ENCODE measurements around the gene STXBP6. TPM values are rescaled to one million over a fixed set of nuclear protein-coding genes. Genes with fewer than 3 reads are reported as not detected.

Gene STXBP6
- total RNA-seq, 1 donor from 2014 or later: 11.0 TPM

DNA sequence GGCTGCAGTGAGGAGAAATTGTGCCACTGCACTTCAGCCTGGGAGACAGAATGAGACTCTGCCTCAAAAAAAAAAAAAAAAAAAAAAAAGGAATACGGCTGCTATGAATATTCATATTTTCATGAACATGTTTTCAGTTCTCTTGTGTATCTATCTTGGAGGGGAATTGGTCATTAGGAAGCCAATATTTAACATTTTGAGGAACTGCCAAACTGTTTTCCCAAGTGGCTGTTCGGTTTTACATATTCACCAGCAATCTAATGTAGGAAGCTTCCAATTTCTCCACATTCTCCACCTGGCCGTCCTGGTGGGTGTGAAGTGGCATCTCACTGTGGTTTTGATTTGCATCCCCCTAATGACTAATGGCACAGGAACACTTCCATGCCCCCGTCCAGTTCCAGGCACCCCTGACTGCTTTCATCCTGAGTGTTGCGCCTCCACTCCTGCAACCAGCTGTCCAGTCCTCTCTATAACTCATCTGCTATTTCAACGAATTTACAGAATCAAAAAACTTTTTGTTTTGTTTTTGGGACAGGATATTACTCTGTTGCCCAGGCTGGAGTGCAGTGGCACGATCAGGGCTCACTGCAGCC lies 5.7 kb downstream of the STXBP6 start:
- no peaks in the 10 kb centered on the region for H3F3A ChIP-seq (ENCODE audit: low read depth)
- H3K27ac ChIP-seq: no peak overlapping the region
- H3K4me1 ChIP-seq: no peaks in the 10 kb centered on the region
- H3K4me2 ChIP-seq: no peak overlapping the region
- TF ChIP-seq EZH2phosphoT487 (IDR thresholded peaks at IDR 0.05): no peak
- no peak for TF ChIP-seq EZH2 (IDR thresholded peaks at IDR 0.05)
- TF ChIP-seq, protein P1, sequence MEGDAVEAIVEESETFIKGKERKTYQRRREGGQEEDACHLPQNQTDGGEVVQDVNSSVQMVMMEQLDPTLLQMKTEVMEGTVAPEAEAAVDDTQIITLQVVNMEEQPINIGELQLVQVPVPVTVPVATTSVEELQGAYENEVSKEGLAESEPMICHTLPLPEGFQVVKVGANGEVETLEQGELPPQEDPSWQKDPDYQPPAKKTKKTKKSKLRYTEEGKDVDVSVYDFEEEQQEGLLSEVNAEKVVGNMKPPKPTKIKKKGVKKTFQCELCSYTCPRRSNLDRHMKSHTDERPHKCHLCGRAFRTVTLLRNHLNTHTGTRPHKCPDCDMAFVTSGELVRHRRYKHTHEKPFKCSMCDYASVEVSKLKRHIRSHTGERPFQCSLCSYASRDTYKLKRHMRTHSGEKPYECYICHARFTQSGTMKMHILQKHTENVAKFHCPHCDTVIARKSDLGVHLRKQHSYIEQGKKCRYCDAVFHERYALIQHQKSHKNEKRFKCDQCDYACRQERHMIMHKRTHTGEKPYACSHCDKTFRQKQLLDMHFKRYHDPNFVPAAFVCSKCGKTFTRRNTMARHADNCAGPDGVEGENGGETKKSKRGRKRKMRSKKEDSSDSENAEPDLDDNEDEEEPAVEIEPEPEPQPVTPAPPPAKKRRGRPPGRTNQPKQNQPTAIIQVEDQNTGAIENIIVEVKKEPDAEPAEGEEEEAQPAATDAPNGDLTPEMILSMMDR (IDR thresholded peaks at IDR 0.05): no peak
- no peaks in the 10 kb centered on the region for H3K79me2 ChIP-seq (ENCODE audit: low read depth)
- Mint-ChIP-seq H3K27ac (no peak overlapping the region), H3K27me3 (ENCODE audit: insufficient read depth, low read depth) (peaks cover 11% of the 10 kb centered on the region), H3K4me3 (no peak overlapping the region), H3K36me3 (no peaks in the 10 kb centered on the region), H3K4me1 (peaks cover 4% of the 10 kb centered on the region), H3K9me3 (no peaks in the 10 kb centered on the region)
- no peaks in the 10 kb centered on the region for H3K36me3 ChIP-seq
- DNase-seq (ENCODE audit: low spot score): no peak
- H3K27me3 ChIP-seq: peaks cover 28% of the 10 kb centered on the region
- no peak overlapping the region for H2AFZ ChIP-seq (replicated peaks)
- no peaks in the 10 kb centered on the region for H4K20me1 ChIP-seq (ENCODE audit: low read depth)
- no peak overlapping the region for H3K4me3 ChIP-seq
- H3K9me3 ChIP-seq (ENCODE audit: low read depth): no peaks in the 10 kb centered on the region
- H3K9ac ChIP-seq: no peak overlapping the region

DNA sequence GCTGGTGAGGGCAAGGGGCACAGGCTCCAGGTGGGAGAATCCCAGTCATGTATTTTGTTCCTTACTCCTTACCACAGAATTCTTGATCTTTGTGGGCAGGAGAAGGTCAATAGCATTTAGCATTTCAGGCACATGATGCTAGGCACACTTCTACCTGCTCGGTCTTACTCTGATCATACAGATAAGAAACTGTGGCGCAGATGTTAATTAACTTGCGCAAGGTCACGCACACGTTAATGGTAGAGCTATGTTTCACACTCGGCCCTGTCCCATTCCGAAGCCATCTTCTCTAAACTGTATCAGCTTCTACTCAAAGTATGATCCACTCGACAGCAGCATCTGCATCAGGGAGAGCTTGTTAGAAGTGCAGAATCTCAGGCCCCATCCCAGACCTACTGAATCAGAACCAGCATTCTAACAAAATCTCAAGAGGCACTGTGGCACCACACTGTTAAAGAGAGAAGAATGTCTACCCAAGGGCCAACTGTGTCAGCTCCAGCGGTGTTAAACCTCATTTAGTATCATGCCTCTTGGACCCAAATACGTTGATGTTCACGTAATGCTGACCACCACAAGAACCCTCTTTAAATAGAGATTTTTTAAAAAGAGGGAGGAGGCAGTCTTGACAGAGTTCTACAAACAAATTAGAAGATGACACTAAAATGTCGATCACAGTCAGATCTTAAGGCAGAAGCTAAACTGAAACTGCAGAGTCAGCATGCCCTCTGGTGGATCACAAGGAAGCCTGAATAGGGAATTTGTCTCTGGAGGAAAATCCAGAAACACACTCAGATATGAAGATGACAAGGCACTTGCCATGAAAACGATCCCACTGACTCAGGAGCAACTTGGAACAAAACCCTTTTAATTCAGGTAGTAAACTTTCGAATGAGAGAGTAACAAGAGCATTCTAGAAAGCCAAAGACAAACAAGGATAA lies 7.3 kb downstream of the STXBP6 start:
- Histone ChIP-seq H3F3A (ENCODE audit: low read depth) (no peaks in the 10 kb centered on the region), H3K27ac (no peak overlapping the region), H3K36me3 (no peaks in the 10 kb centered on the region), H3K4me1 (no peaks in the 10 kb centered on the region), H3K27me3 (peaks cover 13% of the 10 kb centered on the region), H3K4me3 (no peak overlapping the region), H3K4me2 (no peak overlapping the region), H3K9me3 (ENCODE audit: low read depth) (no peaks in the 10 kb centered on the region), H3K79me2 (ENCODE audit: low read depth) (no peaks in the 10 kb centered on the region), H3K9ac (no peak overlapping the region), H4K20me1 (ENCODE audit: low read depth) (no peaks in the 10 kb centered on the region), H2AFZ (replicated peaks) (no peak overlapping the region)
- TF ChIP-seq, protein P1 (IDR thresholded peaks at IDR 0.05): peak; percentile 76
- TF ChIP-seq EZH2phosphoT487 (IDR thresholded peaks at IDR 0.05) (no peak), EZH2 (IDR thresholded peaks at IDR 0.05) (no peak)
- Mint-ChIP-seq H3K4me1 (no peaks in the 10 kb centered on the region), H3K4me3 (no peak overlapping the region), H3K36me3 (no peaks in the 10 kb centered on the region), H3K9me3 (no peaks in the 10 kb centered on the region), H3K27ac (no peak overlapping the region), H3K27me3 (ENCODE audit: insufficient read depth, low read depth) (no peaks in the 10 kb centered on the region)
- peak; percentile 67 for DNase-seq (ENCODE audit: low spot score)

DNA sequence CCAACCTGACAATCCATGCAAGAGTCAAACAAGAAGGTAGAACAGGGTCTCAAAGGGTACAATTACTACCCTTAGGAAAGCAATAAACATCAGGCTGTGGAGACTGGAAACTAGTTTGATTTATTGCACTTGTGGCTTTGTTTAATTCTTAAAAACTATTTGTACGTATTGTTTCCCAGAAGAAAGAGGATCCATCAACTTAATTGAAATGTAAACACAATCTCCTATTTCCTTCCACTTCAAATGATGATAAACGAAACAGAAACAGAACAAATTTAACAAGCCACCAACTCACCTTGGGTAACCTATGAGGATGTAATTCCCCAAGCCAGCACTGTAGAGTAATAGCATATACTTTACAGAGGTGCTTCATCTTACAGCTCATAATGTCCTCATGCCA lies 8.0 kb downstream of the STXBP6 start:
- H2AFZ ChIP-seq (replicated peaks): no peak overlapping the region
- H3K9ac ChIP-seq: no peak overlapping the region
- H3K27me3 Mint-ChIP-seq (ENCODE audit: insufficient read depth, low read depth): no peaks in the 10 kb centered on the region
- no peak for TF ChIP-seq EZH2 (IDR thresholded peaks at IDR 0.05)
- no peak for TF ChIP-seq EZH2phosphoT487 (IDR thresholded peaks at IDR 0.05)
- TF ChIP-seq, protein P1 (IDR thresholded peaks at IDR 0.05): no peak
- H3K4me3 ChIP-seq: no peak overlapping the region
- H3K9me3 Mint-ChIP-seq: no peaks in the 10 kb centered on the region
- H3F3A ChIP-seq (ENCODE audit: low read depth): no peaks in the 10 kb centered on the region
- H3K27ac ChIP-seq: no peak overlapping the region
- no peaks in the 10 kb centered on the region for H3K36me3 ChIP-seq
- H3K27ac Mint-ChIP-seq: no peak overlapping the region
- H3K9me3 ChIP-seq (ENCODE audit: low read depth): no peaks in the 10 kb centered on the region
- no peaks in the 10 kb centered on the region for H3K4me1 Mint-ChIP-seq
- no peaks in the 10 kb centered on the region for H3K79me2 ChIP-seq (ENCODE audit: low read depth)
- no peaks in the 10 kb centered on the region for H4K20me1 ChIP-seq (ENCODE audit: low read depth)
- H3K4me3 Mint-ChIP-seq: no peak overlapping the region
- H3K4me1 ChIP-seq: no peaks in the 10 kb centered on the region
- H3K36me3 Mint-ChIP-seq: no peaks in the 10 kb centered on the region
- no peak overlapping the region for H3K4me2 ChIP-seq
- no peak for DNase-seq (ENCODE audit: low spot score)
- H3K27me3 ChIP-seq: peaks cover 5% of the 10 kb centered on the region

Data from neural progenitor cell (in vitro differentiated cells).